HT-29 (cell line): ENCODE results near the gene CPNE4. TPM values are rescaled to one million over a fixed set of nuclear protein-coding genes. Genes with fewer than 3 reads are reported as not detected.

Experiments used
- small RNA-seq: library from RNA; depleted of rRNA; stranded (forward); fragments of <200 nt; gene quantifications from one replicate; pipeline ENCODE3, GENCODE V24; 2014
- total RNA-seq: library from RNA; depleted of rRNA; stranded (reverse); fragments of >200 nt; shearing (Covaris generic); gene quantifications from 2 replicates; pipeline ENCODE4 v1.2.3, GENCODE V29; 2014

Gene CPNE4
- total RNA-seq, 1 experiment from 2014 or later = not detected

Small RNA genes lying within 50 kb of the gene (small RNA-seq; reads per million reads assigned to genes)
- not detected for gene AC107027.2
- gene MIR5704 = not detected
